ENCODE results near the gene ADAMTS12. TPM values are rescaled to one million over a fixed set of nuclear protein-coding genes. Genes with fewer than 3 reads are reported as not detected.
"Not testable (repeated sequence)": the region's sequence is repeated elsewhere in the genome, so short reads cannot be mapped to it uniquely, and the experiment has no call there.

The ADAMTS12 gene
- total RNA-seq, 1 donor from 2014 or later = not detected

DNA sequence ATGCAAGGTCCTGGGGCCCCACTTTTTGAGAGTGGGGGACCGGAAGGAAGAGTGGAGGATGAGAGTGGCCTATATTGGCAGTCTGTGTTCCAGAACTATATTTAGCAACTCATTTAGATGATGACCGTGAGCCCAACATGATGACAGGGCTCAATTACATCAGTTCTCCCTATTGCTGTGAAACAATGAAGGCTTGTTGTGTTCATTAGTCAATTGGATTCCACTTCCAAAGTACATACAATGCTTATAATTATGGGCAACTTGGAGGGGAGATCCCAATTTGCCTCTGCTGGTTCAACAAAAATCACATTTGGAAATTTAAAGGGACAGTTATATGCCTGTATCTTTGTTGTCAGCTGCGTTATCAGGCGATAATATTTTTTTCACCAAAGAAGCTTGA lies 360.0 kb downstream of the ADAMTS12 start:
- no peak for DNase-seq (ENCODE audit: low read depth, low spot score)

DNA sequence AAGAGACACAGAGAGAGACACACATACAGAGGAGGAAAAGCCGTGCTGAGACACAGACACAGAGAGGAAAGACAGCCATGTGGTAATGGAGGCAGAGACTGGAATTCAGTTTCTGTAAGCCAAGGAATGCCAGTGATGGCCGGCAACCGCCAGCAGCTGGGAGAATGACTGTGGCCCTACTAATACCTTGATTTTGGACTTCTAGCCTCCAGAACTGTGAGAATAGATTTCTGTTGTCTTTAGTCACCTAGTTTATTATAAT lies 360.8 kb downstream of the ADAMTS12 start:
- DNase-seq (ENCODE audit: low read depth, low spot score) = no peak

DNA sequence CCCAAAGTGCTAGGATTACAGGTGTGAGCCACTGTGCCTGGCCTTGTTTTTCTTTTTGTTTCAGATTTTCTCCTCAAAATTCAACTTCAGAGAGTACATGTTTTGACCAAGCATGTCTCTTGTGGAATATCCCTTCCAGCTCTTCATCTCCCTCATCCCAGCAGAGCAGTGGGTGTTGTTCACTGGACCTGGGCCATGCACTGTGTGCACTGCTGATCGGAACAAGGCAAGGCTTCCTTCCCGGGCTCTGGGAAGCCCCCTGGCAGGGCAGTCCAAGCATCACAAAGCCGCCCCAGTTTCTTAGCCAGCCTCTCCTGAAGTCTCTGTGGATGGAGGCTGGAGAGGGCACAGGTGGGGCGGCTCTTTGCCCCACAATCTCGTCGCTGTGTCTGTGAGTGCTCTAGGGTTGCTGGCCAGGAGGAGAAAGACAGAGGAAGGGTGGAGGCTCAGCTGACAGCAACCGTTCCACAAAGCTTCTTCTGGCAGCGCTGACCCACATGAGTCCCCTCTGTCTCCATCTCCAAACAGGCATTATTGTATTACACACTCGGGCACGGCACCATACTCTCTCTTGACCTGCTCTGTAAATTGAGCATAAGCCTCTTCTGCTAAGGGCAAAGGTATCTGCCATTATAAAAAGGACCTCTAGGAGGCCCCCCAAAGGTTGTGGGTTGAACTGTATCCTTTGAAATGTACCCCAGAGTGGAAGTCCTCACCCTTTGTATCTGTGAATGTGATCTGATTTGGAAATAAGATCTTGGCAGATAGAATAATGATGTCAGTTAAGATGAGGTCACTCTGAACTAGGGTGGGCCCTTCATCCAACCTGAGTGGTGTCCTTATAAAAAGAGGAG lies 361.4 kb downstream of the ADAMTS12 start:
- no peak for DNase-seq (ENCODE audit: low read depth, low spot score)

DNA sequence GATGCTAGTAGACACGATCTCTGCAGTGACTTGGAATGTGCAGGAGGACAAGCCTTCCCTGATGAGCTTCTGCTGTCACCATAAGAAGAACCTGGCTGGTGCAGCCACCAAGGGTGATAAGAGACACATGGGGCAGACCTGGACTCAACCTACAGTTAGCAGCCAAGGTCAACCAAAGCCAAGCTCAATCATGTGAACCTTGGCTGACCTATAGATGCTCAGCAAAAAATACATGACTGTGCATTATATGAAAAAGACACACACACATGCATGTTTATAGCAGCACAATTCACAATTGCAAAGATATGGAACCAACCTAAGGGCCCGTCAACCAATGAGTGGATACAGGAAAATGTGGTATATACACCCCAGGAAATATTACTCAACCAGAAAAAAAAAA lies 364.1 kb downstream of the ADAMTS12 start:
- no peak for DNase-seq (ENCODE audit: low read depth, low spot score)

DNA sequence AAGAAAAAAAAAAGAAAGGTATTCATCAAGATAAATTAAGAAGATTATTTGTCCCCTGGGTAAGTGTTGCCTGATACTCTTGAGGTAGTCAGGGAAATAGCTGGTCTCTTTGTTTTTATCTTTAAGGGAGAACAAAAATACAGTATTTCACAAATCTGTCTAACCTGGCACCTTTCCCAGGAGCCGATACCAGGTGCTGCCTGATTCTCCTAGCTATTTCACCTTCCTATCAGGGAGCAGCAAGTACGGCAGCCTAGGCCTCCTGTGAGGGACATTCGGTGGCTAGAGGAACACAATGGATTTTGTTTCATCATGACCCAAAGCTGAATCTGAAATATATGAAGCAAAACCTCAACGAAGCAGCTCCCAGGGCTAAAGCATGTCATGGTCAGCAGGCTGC lies 365.0 kb downstream of the ADAMTS12 start:
- DNase-seq (ENCODE audit: low read depth, low spot score) = no peak

DNA sequence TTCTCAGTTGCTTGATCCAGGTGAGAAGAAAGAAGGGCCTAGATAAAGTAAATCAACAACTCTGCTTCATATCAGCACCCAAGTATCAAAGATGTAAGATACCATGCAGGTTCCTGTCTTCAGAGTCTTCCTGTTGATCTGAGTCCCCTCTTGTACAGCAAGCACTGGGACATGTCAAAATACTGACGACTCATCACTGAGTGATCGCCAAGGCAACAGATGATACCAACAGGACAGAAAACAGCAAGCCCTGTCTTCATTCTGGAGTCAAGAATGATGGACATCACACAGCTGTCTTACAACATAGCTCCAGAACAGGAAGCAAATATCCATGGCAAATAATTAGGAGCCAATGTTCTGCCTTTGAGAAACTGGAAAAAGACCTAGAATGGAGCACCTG lies 367.3 kb downstream of the ADAMTS12 start:
- DNase-seq (ENCODE audit: low read depth, low spot score) = no peak

DNA sequence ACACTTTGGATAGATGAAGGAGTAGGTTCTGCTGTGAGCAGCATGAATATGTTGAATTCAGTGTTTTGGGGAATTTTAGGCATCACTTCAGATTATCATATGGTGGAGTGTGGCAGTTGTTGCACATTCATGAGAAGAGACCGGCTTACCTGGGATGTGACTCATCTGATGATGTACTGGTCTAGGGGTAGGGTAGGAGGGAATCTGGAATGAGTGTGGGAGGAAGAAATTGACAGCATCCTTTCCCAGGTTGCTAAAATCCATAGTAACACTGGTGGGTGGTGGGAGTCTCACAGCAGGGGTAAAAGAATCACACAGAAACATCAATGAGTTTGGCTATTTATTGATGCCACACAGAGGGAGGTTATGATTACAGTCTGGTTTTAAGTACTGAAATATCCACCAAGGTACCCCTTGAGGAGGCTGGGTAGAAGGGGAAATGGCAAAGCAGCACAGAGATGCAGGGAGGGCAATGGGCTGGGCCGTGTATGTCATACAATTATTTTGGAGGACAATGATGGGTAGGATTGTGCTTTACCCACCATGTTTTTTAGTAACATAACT lies 368.5 kb downstream of the ADAMTS12 start:
- no peak for DNase-seq (ENCODE audit: low read depth, low spot score)

DNA sequence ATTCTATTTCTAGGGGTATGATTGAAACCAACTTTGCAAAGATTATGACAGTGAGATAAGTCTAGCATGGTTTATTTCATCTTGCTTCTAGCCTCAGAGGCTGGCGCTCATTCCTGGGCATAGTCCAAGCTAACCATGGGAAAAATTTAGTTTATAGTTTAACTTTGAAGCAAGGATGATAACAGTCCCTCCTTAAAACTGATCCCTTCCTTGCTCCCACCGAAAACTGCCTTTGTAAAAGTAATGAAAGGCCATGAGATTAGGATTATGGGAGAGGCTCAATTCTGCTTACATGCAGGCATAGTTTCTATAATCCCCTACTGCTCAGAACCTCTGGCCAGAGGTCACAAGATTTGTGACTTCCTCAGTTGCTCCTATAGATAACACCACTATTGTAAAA lies 375.4 kb downstream of the ADAMTS12 start:
- no peak for DNase-seq (ENCODE audit: low read depth, low spot score)

DNA sequence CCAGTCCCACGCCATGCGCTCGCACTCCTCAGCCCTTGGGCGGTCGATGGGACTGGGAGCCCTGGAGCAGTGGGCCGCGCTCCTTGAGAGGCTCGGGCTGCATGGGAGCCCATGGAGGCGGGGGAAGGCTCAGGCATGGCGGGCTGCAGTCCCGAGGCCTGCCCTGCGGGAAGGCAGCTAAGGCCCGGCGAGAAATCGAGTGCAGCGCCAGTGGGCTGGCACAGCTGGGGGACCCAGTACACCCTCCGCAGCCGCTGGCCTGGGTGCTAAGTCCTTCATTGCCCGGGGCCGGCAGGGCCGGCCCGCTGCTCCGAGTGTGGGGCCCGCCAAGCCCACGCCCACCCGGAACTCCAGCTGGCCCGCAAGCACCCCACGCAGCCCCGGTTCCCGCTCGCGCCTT lies 376.4 kb downstream of the ADAMTS12 start:
- DNase-seq (ENCODE audit: low read depth, low spot score) = not testable (repeated sequence)

DNA sequence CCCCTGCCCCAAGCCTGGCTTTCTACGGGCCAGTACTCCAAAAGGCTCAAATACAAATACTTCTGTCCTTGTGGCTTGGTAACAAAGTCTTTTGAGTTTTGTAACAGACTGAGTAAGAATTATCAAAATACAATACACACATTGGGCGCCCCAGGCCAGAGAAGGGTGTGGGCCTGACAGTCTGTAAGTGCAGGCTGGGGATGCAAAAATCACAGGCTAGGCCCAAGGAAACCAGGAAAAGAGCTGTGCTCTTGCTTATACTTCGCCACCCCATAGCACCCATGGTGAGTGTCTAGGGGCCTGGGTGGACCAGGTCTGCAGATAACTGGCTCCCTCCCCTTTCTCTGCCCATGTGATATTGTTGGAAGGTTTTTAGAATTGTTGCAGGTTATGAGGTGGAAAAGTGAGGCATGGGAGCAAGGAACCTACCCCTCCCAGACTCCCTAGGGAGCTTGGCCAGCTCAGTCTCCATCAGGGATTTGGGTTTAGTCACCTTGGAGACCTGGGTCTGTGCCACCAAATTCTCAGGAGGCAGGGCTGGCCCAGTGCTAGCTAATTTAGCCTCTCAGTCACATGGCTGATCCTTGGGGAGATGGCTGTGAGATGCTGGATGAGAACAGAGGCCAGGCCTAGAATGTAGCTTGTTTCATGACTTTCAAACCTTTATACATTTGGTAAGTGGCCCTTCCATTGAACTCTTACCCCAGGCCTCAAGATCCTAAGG lies 378.2 kb downstream of the ADAMTS12 start:
- DNase-seq (ENCODE audit: low read depth, low spot score) = no peak

DNA sequence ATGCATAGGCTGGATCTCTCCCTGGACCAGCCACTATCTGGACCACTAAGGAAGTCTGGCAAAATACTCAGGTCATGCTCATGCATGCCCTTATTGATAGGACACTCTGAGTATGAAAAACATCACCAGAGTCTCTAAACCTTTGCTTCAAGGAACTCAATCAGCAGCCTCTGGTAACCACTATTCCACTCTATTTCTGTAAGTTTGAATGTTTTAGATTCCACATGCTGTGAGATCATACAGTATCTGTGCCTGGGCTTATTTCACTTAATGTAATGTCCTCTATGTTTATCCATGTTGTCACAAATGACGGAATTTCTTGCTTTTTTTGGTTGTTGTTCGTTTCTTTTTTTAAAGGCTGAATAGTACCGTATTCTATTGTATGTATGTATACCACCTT lies 382.8 kb downstream of the ADAMTS12 start:
- DNase-seq (ENCODE audit: low read depth, low spot score) = no peak

DNA sequence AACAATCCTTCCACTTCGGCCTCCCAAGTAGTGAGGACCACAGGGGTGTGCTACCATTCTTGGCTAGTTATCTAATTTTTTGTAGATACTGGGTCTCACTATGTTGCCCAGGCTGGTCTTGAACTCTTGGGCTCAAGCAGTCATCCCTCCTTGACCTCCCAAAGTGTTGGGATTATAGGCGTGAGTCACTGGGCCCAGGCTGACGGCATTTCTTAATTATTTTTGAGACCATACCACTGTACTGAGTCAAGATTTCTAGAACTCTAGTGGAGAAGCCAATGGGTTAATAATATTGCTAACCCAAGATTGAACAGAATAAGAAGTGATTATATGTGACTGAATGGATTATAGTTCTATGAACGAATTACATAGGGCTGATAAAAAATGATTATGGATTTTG lies 384.4 kb downstream of the ADAMTS12 start:
- DNase-seq (ENCODE audit: low read depth, low spot score) = no peak

DNA sequence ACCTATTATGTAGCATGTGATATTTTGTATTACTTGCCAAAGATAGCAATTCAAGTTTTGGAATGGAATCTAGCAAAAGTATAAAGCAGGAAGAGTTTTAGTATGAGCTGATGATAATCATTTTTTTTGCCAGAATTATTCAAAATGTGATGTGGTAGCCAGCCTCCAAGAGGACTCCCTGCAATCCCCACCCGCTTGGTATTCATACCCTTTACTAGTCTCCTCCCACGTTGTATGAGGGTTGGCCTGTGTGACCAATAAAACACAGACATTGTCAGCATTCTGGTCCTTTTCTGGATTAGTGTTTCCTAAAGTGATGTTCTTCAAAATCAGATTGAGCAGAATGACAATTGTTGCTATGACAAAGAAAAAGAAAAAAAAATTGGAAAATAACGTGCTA lies 387.2 kb downstream of the ADAMTS12 start:
- no peak for DNase-seq (ENCODE audit: low read depth, low spot score)

DNA sequence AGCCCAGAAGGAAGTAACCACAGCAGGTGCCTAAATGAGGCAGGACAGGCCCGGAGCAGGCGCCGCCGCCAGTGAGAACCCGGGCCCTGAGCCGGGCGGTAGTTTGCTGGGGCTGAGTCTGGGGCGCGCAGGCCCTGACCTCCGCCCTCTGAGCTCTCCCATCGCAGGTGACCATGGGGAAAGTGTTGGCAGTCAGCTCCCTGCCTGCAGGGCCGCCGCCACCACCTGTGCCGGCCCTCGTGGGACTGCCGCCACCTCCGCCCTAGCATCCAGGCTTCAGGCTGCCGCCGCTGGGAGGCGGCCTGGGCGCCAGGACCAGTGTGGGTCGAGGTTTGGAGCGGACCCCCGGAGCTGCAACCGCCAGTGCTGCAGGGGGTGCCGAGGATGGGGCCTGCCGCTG lies 389.9 kb downstream of the ADAMTS12 start:
- DNase-seq (ENCODE audit: low read depth, low spot score) = no peak

DNA sequence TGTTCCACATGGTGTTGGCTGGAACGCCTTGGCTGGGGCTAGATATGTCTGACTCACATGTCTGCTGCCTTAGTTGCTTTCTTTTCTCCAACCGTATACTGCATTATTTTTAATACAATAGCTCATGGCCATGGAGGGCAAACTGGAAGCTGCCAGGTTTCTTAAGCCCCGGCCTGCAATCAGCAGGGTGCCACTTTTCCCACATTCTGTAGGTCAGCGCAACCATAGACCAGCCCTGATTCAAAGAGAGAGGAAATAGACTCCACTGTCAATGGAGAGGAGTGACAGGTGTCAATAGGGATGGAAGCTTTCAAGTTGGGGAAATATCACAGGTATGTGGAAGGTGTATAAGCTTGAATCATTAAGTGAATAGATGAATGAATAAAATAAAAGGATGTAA lies 390.5 kb downstream of the ADAMTS12 start:
- no peak for DNase-seq (ENCODE audit: low read depth, low spot score)

DNA sequence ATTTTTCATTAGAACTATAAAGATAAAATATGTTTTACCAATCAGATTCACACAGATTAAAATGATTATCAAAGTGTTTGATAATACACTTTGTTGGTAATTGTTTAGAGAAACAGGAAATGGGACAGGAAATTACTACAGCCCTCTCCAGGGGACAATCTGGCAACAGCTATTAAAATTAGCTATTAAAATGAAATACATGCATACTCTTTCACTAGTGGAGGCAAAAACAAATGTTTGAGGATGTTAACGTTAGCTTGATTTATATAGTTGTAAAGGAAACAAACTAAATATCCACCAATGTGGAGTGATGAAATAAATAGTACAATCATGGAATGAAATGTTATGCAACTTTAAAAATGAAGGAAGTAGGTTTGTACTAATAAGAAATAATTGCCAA lies 397.3 kb downstream of the ADAMTS12 start:
- DNase-seq (ENCODE audit: low read depth, low spot score) = no peak

DNA sequence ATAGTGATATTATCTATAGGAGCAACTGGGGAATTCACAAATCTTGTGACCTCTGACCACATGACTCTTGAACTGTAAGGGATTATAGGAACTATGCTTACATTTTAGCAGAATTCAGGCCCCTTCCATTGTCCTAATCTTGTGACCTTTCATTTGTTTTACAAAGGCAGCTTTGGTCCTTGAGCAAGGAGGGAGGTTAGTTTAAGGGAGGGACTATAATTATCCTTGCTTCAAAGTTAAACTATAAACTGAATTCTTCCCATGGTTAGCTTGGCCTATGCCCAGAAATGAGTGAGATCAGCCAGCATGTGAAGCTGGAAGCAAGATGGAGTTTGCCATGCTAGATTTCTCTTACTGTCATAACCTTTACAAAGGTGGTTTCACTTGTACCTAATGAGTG lies 399.8 kb downstream of the ADAMTS12 start:
- DNase-seq (ENCODE audit: low read depth, low spot score) = no peak

DNA sequence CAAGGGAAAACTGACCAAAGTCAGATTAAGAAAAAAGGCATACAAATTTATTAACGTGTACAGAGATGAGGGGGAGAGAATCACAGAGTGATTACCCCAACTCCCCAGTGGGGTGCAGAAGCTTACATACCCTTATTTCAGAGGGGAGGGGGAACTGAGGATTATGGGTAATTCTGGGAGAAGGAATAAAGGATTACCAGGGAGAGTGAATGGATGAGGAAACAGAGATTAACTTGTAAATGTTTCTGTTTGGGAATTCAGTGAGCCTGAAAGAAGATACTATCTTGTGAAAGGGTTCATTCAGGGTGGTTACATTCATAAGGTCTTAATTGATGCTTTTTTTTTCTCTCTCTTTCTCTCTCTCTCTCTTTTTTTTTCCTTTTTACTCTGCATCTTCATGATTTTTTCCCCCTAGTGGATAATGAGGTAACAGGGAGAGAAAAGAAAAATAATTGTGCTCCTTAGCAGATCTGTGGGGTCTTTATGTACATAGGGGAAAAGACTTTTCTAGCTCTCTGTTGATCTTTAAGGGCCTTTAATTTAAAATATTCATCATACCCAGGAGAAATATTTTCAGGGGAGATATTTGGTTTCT lies 401.6 kb downstream of the ADAMTS12 start:
- DNase-seq (ENCODE audit: low read depth, low spot score) = no peak

DNA sequence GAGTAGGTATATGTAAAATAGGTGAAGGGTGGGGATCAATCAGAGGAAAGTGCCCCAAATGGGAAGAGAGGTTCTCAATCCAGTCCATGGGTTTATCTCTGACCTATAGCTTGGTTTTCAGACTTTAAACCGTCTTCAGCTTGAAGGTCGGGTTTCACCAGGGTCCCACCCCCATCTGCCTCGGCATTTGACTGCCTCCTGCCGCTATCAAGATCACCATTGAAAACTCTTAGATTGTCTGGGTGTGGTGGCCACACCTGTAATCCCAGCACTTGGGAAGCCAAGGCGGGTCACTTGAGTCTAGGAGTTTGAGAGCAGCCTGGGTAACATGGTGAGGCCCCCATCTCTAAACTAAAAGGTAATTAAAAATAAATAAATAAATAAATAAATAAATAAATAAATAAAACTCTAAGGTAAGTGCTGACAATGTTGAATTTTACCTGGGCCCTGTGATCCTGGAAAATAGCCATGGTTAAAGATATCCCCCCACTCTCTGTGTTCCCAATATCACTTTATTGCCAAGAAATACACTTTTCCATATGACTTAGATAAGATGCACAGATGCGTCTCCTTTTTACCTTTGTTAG lies 402.2 kb downstream of the ADAMTS12 start:
- no peak for DNase-seq (ENCODE audit: low read depth, low spot score)

DNA sequence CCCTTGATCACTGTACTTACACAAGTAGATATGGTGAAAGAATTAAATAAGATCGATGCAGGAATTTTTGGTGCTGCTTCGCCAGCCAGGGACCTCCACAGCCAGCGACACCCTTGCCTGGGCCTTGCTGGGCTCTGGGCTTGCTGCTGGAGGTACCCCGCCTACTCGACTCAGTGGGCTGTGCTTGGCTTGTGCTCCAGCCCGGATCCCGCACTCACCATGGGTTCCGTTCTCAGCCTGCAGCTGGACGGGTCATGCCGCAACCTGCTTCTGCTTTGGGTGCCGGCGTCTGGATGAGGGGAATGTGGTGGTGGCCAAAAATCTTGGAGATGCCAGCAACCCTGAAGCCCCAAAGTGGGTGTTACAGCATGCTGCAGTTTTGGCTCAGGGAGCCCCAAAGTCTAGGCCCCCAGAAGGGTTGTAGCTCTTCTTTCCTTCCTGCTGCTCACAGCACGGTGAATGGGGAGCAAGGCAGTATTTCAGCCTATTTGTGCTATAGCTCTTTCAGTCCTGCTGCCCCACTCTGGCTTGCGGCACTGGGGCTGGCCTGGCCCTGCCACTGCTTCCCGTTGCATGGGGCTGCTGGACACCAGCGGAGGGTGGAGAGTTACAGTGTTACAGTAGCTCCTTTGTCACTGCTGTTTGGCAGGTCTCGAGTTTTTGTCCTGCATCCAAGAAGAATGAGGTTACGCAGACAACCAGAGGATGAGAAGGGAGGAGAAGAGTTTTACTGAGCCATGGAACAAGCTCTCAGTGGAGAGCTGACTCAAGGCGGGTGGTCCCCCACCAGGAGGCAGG lies 403.0 kb downstream of the ADAMTS12 start:
- no peak for DNase-seq (ENCODE audit: low read depth, low spot score)

DNA sequence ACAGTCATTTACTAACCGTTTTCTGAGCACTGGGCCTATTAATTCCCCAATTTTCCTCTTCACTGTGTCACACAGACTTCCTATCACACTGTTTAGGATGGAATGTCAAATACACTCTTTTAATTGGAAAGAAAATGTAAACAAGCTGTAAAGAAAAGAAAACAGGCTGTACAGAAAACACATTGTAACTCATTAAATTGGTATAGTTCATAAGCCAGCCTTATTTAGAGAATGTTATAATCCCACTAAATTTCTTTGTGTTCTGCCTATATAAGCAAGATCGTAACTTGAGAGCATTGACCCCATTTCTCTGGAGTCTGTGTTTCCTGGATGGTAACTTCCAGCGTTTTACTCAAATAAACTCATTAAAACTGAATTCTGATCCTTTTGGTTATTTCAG lies 404.6 kb downstream of the ADAMTS12 start:
- no peak for DNase-seq (ENCODE audit: low read depth, low spot score)

Measured in pulmonary artery endothelial cell (primary cell).